GM21723 (cell line): ENCODE data around the gene CALU.

Experiments
- ATAC-seq: cut with Tn5 transposase; IDR thresholded peaks from one replicate; pipeline ENCODE4 v1.9.1; 2021; ENCODE audit warnings: mild to moderate bottlenecking, moderate library complexity; ENCODE audit not compliant: unreplicated experiment

Gene CALU

GRCh38 chr7:128807191-128807590 lies 68.0 kb downstream of the CALU start:
- ATAC-seq, result no peak

GRCh38 chr7:128809363-128809762 lies 70.2 kb downstream of the CALU start:
- no peak for ATAC-seq

DNA sequence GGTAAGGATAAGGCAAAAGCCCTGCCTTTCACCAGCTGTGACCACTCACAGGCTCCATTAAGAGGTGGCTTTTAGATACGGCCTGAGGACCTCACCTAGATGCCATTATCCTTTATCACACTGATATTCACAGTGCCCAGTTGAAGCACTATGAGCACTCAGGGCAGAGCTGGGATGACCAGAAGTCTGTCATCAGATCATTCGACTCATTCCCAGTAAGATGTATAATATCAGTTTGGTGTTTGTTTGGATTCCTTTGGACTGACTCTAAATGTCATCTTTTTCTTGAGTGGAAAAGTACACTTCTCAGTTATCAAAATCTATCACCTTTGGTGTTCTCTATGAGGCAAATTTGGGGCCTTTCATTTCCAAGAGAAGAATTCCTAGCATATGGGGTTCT lies 71.3 kb downstream of the CALU start:
- ATAC-seq, result no peak

GRCh38 chr7:128810997-128811396 lies 71.8 kb downstream of the CALU start:
- ATAC-seq, result no peak

- no peak for ATAC-seq
These were observed 72.7 kb downstream of the CALU start for GRCh38 chr7:128811631-128812430.

DNA sequence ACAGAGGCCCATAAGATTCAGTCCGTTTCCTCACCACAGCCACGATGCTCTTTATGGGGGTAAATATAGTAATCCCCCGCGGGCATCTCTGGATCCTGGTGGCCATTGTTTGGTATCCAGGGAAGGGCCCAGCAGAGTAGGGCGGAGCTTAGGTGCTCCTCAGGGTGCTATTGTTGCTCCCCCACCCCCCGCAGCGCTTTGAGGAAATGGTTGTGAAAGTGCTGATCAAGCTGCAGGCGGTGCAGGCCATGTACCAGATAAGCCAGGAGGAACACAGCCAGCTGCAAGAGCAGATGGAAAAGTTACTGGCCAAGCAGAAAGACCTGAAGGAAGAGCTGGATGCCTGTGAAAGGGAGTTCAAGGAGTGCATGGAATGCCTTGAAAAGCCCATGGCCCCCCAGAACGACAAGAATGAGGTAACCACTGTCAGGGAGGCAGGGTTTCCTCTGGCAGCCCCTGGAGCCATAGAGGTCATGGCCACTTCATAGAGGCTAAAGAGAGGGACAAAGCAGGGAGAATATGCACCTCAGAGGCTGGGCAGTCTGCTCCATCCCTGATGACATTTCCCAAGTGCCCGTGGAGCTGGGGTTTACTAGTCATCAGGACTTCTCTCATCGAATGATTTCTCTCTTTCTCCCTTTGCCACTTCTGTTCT lies 73.5 kb downstream of the CALU start:
- no peak for ATAC-seq

DNA sequence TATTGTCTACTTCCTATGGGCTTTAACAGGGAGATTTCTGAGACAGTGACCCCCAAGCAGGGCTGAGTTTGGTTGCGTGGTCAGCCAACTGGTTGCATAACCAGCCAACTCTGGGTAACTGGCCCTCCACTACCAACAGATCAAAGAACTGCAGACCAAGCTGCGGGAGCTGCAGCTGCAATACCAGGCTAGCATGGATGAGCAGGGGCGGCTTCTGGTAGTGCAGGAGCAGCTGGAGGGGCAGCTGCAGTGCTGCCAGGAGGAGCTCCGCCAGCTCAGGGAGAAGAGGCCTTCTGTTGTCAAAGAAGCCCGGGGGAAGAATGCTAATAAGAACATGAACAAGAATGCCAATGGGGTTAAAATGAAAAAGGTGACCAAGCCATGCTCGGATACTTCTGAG lies 75.3 kb downstream of the CALU start:
- no peak for ATAC-seq

DNA sequence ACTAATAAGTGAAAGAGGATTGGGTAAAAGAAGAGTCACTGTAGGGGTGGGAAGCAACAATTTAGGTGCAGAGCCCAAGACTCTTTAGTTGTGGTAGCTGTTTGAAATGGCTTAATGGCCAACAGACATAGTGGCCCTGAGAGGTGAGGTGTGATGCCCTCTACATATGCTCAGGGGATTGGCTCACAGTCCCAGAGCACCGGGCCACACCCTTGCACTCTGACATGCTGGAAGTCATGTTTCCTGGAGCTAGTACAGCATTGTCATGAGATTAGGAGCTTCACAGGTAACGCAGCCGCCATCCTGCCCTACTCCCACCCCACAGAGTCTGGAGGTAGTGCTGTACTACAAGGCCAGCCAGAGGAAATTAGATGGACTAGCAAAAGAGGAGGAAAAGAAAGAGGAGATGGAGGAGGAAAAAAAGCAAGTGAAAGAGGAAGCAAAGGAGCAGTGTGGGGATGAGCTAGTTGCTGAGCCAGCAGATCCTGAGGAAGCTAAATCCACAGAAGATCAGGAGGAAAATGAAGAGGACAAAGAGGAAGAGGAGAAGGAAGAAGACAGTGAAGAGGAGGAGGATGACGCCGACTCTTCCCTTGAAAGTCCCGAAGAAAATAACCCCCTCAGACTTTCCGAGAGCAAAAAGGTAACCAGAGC lies 76.3 kb downstream of the CALU start:
- no peak for ATAC-seq

DNA sequence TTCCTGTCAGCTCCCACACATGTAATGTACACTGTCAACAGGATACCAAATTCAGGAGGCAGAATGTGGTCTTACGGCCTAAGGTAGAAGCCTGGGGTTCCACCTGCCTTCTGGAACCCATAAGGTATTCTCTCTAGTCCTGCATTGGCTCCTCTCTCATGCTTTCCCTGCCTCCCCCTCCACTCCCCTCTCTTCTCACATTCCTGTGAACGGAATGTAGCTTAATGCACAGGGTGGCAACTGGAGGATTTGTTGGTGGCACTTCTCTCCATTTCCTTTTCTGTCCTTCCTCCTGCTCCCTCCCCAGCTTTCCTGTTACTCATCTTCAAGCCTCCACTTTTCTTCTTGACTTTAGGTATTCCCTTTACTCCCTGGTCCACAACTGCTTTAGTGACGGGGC lies 79.5 kb downstream of the CALU start:
- ATAC-seq, result no peak
